Prostate gland (tissue), 2 donors: ENCODE results near the gene SLC28A3. TPM values are rescaled to one million over a fixed set of nuclear protein-coding genes. Genes with fewer than 3 reads are reported as not detected.

Experiments
- DNase-seq: peaks from one replicate; pipeline ENCODE4 v3.0.0-alpha.2; 2019; ENCODE audit warnings: low spot score
- H3K27ac ChIP-seq, 2 donors: fragments of 200-600 bp; sonication (generic); 2 replicates each; pipeline ENCODE4 v1.5.1; 2017 to 2019
- H3K27me3 ChIP-seq: fragments of 200-600 bp; sonication (generic); replicated peaks from 2 replicates; pipeline ENCODE4 v1.5.1; 2019; ENCODE audit not compliant: insufficient read depth
- H3K36me3 ChIP-seq, 2 donors: fragments of 200-600 bp; sonication (generic); 1 replicate in 1 of 2; 2 replicates in 1 of 2; pipeline versions ENCODE4 v1.5.1 to v1.8.1; 2017 to 2019
- H3K4me1 ChIP-seq: fragments of 200-600 bp; sonication (generic); replicated peaks from 2 replicates; pipeline ENCODE4 v1.5.1; 2019
- H3K4me3 ChIP-seq, 2 donors: fragments of 200-600 bp; sonication (generic); 2 replicates each; pipeline ENCODE4 v1.5.1; 2017 to 2019
- H3K9me3 ChIP-seq: fragments of 200-600 bp; sonication (generic); 2 replicates; pipeline ENCODE4 v1.5.1; 2017
- POLR2A ChIP-seq: fragments of 450-650 bp; IDR thresholded peaks from one replicate; pipeline ENCODE4 v1.6.1; 2016; ENCODE audit warnings: antibody characterized with exemption, mild to moderate bottlenecking
- POLR2AphosphoS5 ChIP-seq: sonication (generic); formaldehyde crosslinking; IDR thresholded peaks from one replicate; pipeline ENCODE4 v1.6.1; 2017; ENCODE audit warnings: antibody characterized with exemption
- WGBS: methylation state at CpG from one replicate; pipeline ENCODE4 v1.1.5; 2018; 5-methylcytosine and 5-hydroxymethylcytosine counted together
- intact Hi-C: fragments of 100-400 bp; cut with DNase I; formaldehyde crosslinking; loops from one replicate; pipeline ENCODE4 v1.14.2; 2022
- total RNA-seq, 2 donors: library from RNA; depleted of rRNA; stranded (reverse); fragments of >200 nt; gene quantifications; one replicate each; pipeline ENCODE4 v1.1.0, GENCODE V29; 2016
- TF ChIP-seq, protein P1 (sequence below), 4 experiments: fragments of 200-600 bp in 2 of 4; fragments of 450-650 bp in 2 of 4; sonication (generic) in 2 of 4; IDR thresholded peaks; 1 replicate in 3 of 4; 2 replicates in 1 of 4; pipeline ENCODE4 v1.5.1; 2016 to 2019; ENCODE audit warnings: antibody characterized with exemption in 4 of 4, mild to moderate bottlenecking in 2 of 4, moderate library complexity in 2 of 4

SLC28A3 gene
- total RNA-seq, 2 donors from 2014 or later = 0.23 TPM; not detected in 1

DNA sequence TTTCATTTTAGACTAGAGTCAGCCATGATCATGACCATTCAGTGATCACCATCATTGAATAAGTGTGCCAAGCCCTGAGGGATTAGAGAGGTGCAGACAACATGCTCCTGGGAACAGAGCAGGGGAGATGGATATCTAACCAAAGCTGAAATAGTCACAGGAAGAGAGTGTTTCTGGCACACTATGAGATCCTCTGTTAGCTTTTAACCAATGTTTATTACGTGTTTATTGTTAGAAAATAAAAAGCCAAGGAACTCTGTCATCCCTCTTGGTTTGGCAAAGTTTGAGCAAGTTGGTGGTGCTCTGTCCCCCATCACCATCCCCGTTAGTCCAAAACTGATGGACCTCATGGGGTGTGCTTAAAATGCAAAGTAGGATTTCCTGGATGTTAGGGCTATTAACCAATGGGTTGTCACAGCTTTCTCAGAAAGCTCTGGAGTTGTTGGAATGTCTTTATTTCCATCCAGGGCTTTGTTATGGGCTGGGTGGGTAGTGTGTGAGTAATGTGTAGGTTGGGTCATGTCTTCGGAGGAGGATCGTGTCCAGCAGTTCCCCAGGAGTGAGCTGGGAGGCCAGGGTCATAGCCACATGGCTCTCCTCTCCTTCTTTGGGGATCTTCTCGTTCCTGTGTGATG is 34.9 kb downstream of the SLC28A3 start:
- Histone ChIP-seq H3K4me3 (no peak overlapping the region), H3K9me3 (no peaks in the 10 kb centered on the region), H3K27ac (no peak overlapping the region), H3K36me3 (no peaks in the 10 kb centered on the region), H3K4me1 (no peaks in the 10 kb centered on the region), H3K27me3 (no peaks in the 10 kb centered on the region)
- intact Hi-C loops = no loop called here
- WGBS = 70% methylated on average over 5 of the region's 5 CpGs
- no peak for DNase-seq
- TF ChIP-seq, protein P1, sequence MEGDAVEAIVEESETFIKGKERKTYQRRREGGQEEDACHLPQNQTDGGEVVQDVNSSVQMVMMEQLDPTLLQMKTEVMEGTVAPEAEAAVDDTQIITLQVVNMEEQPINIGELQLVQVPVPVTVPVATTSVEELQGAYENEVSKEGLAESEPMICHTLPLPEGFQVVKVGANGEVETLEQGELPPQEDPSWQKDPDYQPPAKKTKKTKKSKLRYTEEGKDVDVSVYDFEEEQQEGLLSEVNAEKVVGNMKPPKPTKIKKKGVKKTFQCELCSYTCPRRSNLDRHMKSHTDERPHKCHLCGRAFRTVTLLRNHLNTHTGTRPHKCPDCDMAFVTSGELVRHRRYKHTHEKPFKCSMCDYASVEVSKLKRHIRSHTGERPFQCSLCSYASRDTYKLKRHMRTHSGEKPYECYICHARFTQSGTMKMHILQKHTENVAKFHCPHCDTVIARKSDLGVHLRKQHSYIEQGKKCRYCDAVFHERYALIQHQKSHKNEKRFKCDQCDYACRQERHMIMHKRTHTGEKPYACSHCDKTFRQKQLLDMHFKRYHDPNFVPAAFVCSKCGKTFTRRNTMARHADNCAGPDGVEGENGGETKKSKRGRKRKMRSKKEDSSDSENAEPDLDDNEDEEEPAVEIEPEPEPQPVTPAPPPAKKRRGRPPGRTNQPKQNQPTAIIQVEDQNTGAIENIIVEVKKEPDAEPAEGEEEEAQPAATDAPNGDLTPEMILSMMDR (IDR thresholded peaks at IDR 0.05) = no peak
- TF ChIP-seq POLR2AphosphoS5 (no peak), POLR2A (no peak)

DNA sequence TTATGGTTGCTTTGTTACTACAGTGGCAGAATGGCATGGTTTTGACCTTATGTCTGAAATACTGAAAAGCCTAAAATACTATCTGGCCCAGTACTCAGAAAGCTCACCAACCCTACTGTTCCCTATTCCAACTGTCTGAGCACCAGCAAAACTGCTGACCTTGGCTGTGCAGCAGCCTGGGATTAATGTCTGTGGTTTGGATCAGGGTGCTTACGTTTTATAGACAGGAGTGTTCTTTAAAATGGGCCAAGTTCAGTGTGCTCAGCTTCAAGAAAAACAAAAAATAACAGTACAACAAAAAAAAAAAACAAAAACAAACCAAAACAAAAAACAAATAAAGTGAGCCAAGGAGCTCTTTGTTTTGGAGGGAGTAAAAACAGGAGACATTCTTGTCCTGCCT is 36.4 kb downstream of the SLC28A3 start:
- Histone ChIP-seq H3K27me3 (no peaks in the 10 kb centered on the region), H3K9me3 (no peaks in the 10 kb centered on the region), H3K4me1 (no peaks in the 10 kb centered on the region), H3K4me3 (no peak overlapping the region), H3K36me3 (no peaks in the 10 kb centered on the region), H3K27ac (no peak overlapping the region)
- DNase-seq = no peak
- WGBS = 42% methylated on average over 1 of the region's 1 CpG
- TF ChIP-seq, protein P1 (IDR thresholded peaks at IDR 0.05) = no peak
- TF ChIP-seq POLR2AphosphoS5 (no peak), POLR2A (no peak)
- intact Hi-C loops = no loop called here

DNA sequence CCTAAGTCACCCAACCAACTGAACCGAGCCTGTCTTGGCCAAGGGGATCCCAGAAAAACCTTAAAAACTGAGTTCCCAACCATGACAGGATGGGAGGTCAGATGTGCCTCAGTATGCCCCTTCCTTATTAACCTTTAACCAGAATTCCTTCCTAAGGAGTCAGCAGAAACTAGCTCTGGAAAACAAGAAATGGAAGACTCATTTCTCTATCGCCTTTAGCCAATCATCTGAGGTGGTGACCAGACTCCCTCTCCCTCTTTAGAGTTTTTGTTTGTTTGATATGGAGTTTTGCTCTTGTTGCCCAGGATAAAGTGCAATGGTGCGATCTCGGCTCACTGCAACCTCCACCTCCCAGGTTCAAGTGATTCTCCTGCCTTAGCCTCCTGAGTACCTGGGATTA is 37.5 kb downstream of the SLC28A3 start:
- H3K36me3 ChIP-seq = no peaks in the 10 kb centered on the region
- H3K4me1 ChIP-seq = no peaks in the 10 kb centered on the region
- no peaks in the 10 kb centered on the region for H3K27me3 ChIP-seq
- intact Hi-C loops = no loop called here
- no peak overlapping the region for H3K4me3 ChIP-seq
- no peak for DNase-seq
- H3K27ac ChIP-seq = no peak overlapping the region
- TF ChIP-seq POLR2A = no peak
- TF ChIP-seq, protein P1 (IDR thresholded peaks at IDR 0.05) = no peak
- TF ChIP-seq POLR2AphosphoS5 = no peak
- H3K9me3 ChIP-seq = no peaks in the 10 kb centered on the region
- WGBS = 96% methylated on average over 4 of the region's 4 CpGs

DNA sequence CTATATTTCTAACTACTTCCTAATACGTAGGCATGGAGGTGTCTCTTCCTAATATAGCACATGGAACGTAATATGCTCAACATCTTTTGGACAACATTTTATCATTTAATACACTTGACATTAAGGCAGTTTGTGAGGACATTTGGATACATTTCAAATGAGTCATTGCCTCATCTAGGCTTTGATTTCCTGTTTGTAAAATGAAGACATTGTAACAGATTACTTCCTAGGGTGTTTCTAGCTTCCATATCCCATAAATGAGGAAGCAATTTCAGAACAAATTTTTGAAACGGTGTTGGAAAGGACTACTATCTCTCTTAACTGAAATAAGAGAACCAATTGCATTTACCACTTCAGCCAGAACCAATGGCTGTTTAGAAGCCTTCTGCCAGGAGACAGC is 38.7 kb downstream of the SLC28A3 start:
- intact Hi-C loops = no loop called here

DNA sequence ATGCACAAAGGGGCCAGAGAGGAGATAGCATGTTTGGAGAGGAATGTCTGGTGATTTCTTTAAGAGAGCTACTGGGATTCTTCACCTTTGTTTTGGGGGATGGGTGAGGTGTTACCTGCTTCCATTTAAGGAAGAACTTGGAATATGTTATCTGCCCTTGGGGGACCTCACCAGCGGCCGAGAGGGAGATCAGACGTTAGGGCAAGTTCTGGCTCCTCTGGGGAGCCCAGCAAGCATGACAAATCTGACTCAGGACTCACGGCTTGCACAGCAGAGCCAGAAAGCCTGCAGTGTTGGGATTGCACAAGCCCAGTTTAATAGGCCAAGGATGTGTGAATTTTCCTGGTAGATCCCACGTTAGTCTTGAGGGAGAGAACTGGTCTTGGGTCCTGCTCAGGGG is 40.3 kb downstream of the SLC28A3 start:
- Histone ChIP-seq H3K9me3 (no peaks in the 10 kb centered on the region), H3K4me3 (no peak overlapping the region), H3K27me3 (no peaks in the 10 kb centered on the region), H3K27ac (no peak overlapping the region), H3K4me1 (no peaks in the 10 kb centered on the region), H3K36me3 (no peaks in the 10 kb centered on the region)
- DNase-seq = no peak
- intact Hi-C loops = no loop called here
- WGBS = 36% methylated on average over 5 of the region's 5 CpGs
- TF ChIP-seq POLR2AphosphoS5 = no peak
- TF ChIP-seq POLR2A = no peak
- TF ChIP-seq, protein P1 (IDR thresholded peaks at IDR 0.05) = no peak

More for the DNA sequence above, 38.7 kb downstream of the SLC28A3 start:
- Histone ChIP-seq H3K36me3 (no peaks in the 10 kb centered on the region), H3K27me3 (no peaks in the 10 kb centered on the region), H3K27ac (no peak overlapping the region), H3K4me3 (no peak overlapping the region), H3K9me3 (no peaks in the 10 kb centered on the region), H3K4me1 (no peaks in the 10 kb centered on the region)
- DNase-seq = no peak
- WGBS = 63% methylated on average over 3 of the region's 3 CpGs
- no peak for TF ChIP-seq POLR2AphosphoS5
- TF ChIP-seq, protein P1 (IDR thresholded peaks at IDR 0.05) = no peak
- no peak for TF ChIP-seq POLR2A
